GM11168 (cell line): Measurements from ENCODE around the gene ZNF407.

Experiments used
- in situ Hi-C: fragments of 300-500 bp; cut with MboI; formaldehyde crosslinking; loops from one replicate; pipeline ENCODE4 v1.12.0; 2022; ENCODE audit warnings: low sequenced_read_pairs; ENCODE audit not compliant: unreplicated experiment

The ZNF407 gene

DNA sequence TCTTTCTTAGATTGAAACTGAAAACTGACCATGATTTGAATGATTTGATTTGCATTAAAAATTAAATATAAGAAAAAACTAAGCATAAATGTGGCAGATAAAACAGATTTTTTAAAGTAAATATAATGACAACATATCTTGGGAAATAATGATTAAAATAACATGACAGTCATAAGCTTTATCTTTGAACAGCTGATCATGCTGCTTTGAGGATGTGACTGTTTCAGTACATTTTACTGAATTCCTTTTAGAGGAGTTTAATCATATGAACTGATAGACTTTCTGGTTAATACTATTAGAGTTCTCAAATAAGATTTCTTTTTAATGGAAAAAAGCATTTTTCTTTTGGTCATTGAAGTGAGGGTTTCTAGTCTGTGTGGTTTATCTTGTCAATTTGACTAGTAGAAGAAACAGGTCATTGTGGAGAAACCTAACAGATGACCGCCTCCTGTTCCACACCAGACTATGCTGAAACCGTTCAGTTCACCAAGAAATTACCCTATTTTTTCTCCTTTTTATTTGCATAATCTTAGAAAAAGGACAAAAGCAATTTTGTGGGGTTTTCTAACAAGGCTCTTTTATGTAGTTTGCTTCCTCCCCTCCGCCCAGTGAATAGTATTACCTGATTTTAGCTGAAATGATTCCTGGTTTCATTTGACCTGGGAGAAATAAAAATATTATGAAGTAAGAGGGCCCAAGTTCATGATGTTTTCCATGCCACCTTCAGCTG lies 349.1 kb downstream of the ZNF407 start:
- in situ Hi-C loops, result no loop called here

DNA sequence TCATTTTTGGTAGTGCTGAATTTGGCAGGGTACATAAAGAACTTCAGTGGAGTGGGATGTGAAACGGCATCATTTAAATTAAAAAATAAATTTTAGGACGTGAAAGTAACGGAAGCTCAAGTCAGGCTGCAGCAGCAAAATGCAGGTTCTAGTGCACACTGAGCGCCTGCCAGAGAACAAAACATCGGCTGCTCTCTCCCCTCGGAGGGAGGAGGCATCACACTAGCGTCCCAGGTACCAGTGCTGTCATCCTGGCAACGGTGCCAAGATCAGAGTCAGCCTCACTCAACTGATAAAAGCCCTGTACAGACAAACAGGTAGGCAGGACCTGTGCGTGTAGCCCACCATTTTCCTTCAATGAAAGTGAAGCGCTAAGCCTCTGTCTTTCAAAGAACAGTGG lies 349.7 kb downstream of the ZNF407 start:
- in situ Hi-C loops, result no loop called here

DNA sequence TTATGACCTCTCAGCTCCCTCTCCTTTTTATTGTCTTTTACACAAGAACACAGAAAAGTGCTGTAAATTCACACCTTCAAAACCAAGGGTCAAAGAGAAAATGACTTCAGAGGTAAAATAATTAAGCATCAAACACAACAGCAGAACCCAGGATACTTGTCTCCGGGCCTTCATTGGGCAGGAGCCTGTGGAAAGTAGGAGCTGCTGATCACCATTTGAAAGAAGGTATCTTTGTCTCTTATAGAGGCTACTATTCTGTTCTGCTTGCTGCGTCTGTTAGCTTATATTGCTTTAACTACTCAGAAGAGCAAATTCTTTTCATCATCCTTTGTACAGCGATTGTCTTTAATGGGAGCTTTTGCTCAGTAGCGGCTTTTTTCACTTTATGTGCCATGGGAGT lies 350.2 kb downstream of the ZNF407 start:
- in situ Hi-C loops, result no loop called here

DNA sequence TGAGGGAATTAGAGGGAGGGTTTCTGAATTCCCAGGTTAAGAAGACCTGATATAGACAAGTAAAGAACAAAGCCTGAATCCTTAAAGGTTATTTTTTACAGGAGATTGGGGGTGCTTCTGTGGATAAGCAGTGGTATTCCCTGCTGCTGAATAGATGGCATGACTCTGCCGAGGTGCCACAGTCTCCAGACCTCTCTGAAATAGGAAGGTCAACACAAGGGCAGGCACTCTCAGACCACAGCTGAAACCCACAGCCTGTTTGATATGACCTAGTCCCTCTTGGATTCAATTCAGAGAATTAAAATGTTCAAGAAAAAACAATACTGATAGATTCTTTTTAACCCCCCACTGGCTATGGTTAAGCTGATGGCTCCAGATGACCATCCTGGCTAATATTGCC lies 351.9 kb downstream of the ZNF407 start:
- in situ Hi-C loops, result loop anchor here (25.0 kb wide), 1 partner anchor 287 kb away; no protein-coding TSS in a partner anchor

DNA sequence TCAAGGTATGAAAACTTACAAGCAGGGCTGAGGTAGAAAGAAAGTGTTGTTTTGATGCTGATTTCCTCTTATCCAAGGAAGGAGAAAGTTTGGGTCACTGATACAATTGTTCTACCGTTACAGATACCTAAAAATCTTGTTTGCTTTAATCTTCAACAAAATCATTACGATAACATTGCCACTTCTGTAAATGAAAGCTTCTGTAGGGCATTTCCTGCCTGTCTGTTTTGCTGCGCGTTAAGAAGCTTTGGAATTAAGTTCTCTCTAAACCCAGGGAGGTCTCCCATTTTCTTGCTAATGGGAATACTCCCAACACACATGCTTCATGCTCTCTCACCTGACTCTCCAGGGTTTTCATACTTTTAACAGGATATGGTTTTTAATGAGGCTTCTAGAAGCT lies 352.8 kb downstream of the ZNF407 start:
- in situ Hi-C loops, result loop anchor here (25.0 kb wide), 1 partner anchor 288 kb away; no protein-coding TSS in a partner anchor

DNA sequence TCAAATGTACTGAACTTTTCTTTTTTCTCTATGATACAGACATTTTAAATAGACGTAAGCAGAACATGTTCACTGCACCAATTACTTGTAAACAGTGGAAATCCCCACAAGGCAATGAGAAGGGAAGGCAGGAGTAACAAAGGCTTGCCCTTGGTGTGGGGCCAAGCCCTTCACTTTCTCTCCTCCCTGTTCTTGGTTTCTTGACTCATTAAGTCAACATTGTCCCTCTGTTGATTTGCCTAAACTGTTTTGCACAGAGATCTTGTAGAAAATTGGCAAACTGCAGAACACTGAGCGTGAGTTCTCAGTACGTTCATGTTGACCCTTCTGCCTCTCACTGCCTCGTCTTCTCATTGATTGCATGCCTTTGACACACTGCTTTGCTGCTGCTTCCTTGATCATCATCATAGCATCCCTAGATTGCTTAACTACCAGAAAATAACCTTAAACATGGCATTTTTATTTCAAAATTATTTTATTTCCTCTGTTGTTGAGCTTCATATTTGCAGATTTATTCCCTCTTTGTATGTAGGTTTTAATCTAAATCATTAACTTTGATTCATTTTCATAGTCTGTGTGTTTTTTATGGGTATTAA lies 353.6 kb downstream of the ZNF407 start:
- in situ Hi-C loops, result loop anchor here (25.0 kb wide), 1 partner anchor 289 kb away; no protein-coding TSS in a partner anchor

DNA sequence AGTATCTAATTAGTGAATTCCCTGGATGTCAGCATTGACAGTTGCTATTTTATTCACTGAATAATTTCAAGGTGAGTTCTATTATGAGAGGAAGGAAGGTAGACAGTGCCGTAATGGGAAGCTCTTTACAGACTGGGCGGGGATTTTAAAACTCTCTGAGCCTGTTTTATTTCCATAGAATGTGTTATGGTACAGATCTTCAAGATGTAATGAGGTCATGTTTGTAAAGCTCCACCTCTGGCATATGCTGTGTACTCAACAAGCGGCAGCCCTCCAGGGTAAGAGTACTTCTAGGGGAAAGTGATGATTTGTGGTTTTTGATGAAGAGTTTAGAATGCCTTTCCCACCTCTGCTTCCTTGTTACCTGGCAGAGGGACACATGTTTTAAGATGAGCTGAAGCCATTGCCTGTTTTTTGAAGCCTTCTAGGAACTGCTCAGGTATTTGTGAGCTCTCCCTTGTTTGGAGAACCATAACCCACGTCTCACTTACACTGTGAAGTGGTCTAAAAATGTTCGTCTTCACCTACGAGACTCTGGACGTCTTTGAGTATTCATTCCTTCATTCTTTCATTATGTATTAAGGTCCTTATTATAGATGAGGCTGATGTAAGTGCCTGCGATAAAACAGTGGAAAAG lies 360.0 kb downstream of the ZNF407 start:
- in situ Hi-C loops, result loop anchor here (25.0 kb wide), 1 partner anchor 295 kb away; no protein-coding TSS in a partner anchor

DNA sequence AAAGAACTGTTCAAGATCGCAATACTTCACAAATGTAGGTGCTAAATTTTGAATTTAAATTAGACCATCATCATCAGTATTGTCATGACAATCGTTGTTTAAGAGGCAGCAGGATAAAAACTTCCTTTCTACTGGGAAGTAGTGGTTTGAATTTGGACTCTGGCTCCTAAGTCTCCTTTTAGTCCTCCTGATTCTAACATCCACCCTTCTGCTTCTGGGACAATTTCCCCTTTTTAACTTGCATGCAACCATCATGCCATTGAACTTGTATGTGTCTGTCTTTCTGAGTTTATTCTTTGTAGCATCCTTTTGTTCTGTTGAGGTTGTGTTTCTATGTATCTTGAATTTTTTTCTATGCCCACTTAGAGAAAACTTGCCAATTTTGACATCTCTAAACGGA lies 361.5 kb downstream of the ZNF407 start:
- in situ Hi-C loops, result loop anchor here (25.0 kb wide), 1 partner anchor 297 kb away; no protein-coding TSS in a partner anchor

DNA sequence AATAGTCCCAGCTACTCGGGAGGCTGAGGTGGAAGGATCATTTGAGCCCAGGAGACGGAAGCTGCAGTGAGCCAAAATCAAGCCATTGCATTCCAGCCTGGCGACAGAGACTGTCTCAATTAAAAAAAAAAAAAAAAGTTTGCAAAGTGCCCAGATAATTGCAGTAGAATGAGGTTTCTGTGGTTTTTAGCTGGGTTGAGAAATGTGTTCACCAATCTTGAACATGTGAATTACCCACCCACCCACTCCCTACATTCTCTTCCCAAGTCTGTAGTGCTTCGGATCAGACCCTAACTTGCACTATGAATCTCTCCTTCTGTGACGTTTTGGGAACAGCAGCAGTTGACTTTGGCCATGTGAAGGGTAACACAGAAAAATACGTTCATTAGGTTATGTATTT lies 363.9 kb downstream of the ZNF407 start:
- in situ Hi-C loops, result loop anchor here (25.0 kb wide), 1 partner anchor 299 kb away; no protein-coding TSS in a partner anchor

DNA sequence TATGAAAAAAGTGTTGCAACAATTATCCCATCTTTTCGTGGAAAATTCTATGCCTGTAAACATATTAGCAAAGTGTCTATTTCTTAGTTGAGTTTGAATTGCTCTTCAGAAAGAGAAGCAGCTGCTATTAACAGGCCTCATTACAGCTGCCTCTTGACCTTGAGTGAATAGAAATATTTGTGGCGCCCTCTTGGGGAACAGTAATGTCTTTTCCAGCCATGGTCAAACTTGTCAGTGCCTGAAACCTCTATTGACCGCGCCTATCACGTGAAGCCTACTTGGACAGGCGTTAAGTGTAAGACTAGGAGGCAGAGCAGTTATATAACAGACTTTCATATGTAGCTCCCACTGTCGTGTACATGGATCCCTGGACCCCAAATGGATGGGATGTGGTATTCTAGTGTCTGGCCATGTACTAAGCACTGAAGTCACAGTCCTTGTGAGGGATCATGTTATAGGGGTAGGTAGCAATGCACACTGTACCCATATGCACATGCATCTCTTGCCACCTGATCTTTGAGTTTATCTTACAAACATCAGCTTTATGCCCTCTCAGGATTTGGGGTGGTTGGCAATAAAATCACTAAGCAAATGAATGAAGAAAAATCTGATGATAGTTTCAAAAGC lies 366.3 kb downstream of the ZNF407 start:
- in situ Hi-C loops, result loop anchor here (25.0 kb wide), 1 partner anchor 302 kb away; no protein-coding TSS in a partner anchor

DNA sequence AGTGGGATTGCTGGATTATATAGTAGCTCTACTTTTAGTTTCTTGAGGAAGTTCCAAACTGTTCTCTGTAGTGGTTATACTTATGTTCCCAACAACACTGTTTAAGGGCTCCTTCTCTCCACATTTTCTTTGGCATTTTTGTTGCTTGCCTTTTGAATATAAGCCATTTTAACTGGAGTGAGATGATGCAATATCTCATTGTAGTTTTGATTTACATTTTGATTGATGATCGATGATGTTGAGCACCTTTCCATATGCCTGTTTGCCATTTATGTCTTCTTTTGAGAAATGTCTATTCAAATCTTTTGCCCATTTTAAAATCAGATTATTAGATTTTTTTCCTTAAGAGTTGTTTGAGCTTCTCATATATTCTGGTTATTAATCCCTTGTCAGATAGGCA lies 368.0 kb downstream of the ZNF407 start:
- in situ Hi-C loops, result loop anchor here (25.0 kb wide), 1 partner anchor 303 kb away; no protein-coding TSS in a partner anchor

DNA sequence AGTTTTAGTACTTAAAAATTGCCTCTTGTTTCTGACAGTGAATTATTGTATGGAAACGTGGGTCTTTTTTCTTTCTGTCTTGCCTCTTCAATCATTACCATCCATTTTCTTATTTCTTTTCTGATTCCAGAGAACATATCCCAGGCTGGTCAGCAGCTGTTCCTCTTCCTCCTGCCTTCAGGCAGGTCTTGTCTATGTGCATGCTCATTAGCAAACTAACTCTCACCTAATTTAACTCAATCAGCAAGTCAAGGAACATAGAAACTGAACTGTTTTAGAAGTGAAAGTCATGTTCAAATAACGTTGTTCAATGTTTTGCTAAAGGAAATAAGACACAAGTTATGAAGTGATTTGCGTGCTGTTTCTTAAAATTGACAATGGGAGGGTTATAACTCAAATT lies 369.8 kb downstream of the ZNF407 start:
- in situ Hi-C loops, result loop anchor here (25.0 kb wide), 1 partner anchor 305 kb away; no protein-coding TSS in a partner anchor

DNA sequence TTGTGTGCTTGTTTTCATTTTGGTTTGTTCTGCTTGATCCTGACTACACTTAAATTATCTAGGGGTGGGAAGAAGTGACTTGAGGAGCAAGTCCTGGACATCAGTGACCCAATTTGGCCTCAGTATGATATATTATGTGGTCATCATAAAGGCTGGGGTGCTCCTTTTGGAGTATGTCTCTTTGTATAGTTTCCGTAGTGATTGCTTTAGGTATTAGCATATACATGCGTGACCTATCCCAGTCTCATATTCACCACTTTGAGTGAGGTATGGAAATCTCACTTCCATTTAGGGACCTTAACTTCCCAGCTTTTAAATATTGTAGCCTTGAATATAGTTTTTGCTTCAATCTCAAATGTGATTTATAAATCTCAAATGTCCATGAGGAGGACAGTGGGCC lies 370.3 kb downstream of the ZNF407 start:
- in situ Hi-C loops, result loop anchor here (25.0 kb wide), 1 partner anchor 306 kb away; no protein-coding TSS in a partner anchor

DNA sequence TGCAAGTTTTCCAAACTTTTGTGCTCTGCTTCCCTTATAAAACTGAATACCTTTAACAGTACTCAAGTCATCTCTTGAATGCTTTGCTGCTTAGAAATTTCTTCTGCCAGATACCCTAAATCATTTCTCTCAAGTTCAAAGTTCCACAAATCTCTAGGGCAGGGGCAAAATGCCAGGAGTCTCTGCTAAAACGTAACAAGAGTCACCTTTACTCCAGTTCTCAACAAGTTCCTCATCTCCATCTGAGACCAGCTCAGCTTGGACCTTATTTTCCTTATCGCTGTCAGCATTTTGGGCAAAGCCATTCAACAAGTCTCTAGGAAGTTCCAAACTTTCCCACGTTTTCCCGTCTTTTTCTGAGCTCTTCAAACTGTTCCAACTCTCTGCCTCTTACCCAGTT lies 373.7 kb downstream of the ZNF407 start:
- in situ Hi-C loops, result loop anchor here (25.0 kb wide), 1 partner anchor 309 kb away; no protein-coding TSS in a partner anchor

DNA sequence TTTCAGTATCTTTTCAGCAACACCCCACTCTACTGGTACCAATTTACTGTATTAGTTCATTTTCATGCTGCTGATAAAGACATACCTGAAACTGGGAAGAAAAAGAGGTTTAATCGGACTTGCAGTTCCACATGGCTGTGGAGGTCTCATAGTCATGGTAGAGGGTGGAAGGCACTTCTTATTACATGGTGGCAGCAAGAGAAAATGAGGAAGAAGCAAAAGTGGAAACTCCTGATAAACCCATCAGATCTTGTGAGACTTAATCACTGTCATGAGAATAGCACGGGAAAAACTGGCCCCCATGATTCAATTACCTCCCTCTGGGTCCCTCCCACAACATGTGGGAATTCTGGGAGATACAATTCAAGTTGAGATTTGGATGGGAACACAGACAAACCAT lies 374.1 kb downstream of the ZNF407 start:
- in situ Hi-C loops, result loop anchor here (25.0 kb wide), 1 partner anchor 309 kb away; no protein-coding TSS in a partner anchor

DNA sequence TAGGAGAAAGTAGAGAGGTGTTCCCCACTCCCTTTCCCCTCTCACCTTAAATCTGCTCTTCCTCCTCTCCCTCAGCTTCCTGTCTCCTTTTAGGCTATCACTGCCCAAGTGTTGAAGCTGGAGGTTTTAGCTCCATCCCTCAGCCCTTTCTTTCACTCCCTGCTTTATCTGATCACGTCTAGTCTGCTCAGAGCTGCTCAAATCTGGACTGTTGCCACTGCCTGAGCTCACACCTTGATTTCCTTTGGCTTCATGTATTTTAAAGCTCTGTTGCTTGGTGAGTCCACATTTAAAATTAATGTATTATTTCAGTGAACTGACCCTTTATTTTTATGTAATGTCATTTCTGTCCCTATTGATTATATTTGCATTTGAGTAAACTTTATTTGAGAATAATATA lies 374.7 kb downstream of the ZNF407 start:
- in situ Hi-C loops, result loop anchor here (25.0 kb wide), 1 partner anchor 310 kb away; no protein-coding TSS in a partner anchor

DNA sequence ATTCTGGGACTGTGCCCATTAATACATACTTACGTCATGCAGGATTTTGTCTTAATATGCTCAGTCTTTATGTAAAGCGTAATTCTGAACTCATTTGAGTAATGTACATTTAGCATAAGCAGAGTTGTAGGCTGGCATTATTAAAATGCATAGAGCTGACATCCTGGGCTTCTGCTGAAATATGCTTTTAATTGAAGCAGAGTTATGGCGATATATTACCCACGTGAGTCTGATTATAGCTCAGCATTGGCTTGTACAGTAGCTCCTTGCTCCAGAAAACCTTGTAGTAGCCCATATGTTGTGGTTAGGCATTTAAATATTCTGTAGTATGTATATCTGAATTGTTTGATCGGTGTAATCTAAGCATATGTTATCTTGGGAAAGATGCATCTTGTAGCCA lies 377.3 kb downstream of the ZNF407 start:
- in situ Hi-C loops, result no loop called here

DNA sequence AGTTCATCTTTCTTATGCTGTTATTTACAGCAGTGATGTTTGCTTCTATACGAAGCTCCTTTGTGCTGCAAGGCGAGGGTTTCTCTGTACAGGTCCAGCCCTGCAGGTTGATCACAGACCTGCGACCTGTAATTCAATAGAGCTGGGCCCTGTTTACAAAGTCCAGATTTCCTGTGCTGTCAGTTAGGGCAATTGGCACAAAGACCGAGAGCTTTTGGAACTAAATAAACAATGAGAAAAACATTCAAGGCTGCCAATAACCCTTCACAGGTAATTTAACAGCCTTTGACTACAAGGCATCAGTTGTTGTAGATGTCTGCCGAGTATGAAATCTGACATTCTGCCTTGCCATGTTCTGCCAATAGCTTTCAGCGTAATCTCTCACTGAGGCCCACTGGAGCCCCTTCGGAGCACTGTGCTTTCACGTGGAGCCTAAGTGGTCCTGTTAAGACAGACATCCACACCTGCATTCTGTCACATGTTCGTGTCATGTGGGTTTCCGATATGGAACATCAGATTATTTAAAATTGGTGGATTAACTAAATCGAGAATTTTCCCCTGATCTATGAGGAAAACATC lies 378.8 kb downstream of the ZNF407 start:
- in situ Hi-C loops, result no loop called here

DNA sequence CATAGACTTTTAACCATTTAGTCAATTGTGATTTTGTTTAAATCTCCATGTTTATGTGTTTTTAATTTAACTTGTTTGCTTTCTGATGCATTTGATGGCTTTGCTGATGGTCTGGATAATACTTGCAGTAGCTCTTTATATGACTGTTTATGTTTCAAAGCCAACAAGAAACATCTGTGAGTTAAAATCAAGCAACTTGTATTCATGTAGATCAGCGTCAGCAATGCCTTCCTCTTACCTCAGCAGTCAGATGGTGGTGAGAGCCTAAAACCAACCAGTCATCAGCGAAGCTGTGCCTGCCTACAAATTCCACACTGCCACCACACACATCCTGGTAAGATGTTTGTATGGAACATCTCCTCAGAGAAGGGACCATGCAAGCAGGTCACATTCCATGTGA lies 379.4 kb downstream of the ZNF407 start:
- in situ Hi-C loops, result no loop called here

DNA sequence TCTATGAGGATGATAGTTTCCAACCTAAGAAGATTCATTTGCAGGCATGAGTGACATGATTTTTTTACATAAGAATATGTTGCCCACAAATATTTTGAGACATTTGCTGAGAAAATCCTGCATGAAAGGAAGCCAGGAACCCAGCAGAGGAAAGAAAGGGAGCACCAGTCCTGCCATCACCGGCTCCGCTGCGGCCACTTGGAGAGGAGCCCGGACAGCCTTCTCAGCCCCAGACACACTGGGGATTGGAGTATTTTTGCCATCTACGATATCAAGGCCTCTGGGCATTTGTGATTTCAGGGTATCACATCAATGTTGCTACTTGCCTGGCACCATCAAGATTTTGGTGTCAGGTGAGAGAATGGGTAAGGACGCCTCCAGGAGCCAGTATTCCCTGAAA lies 383.0 kb downstream of the ZNF407 start:
- in situ Hi-C loops, result no loop called here
